T-helper 22 cell (primary cell): Measurements from ENCODE around the gene PIF1.

Experiments used
- DNase-seq: peaks from one replicate; pipeline ENCODE4 v3.0.0-alpha.2; 2020; ENCODE audit warnings: low read depth

PIF1 gene

DNA sequence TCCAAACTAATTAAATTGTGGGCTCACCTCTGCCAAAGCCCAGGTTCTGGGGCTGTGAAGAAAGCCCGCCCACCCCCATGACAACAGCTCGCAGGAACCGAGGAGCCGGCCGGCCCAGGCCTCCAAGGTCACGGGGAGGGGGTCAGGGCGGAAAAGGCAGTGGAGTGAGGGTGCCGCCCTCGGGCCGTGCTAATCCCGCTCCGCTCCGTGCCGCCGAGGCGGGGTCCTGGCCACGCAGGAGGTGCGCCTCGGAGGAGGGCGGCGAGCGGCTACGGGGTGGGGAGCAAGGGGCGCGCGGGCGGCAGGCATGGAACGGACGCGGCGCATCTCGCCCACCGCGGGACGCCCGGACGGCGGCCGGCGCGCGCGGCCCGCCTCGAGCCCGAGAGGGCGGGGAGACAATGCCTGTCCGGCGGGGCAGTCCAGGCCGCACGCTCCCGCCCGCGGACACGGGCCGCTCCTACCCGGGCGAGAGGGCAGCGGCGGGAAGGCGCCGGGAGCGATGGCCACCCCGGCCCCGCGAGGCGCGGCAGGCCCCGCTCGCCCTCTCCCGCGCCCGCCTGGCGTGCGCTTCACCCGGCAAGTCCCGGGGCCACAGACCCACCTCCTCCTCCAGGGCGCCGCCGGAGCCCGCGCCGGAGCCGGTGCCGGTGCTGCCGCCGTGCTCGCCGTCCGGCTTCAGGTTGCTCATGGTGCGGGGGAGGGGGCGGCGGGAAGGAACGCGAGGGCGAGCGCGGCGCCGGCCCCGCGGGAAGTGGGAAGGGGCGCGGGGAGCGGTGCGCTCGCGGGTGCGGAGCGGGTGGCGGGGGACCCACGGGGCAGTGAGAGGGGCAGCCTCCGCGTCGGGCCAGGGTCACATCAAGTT is 50.6 kb downstream of the PIF1 start:
- DNase-seq = no peak

DNA sequence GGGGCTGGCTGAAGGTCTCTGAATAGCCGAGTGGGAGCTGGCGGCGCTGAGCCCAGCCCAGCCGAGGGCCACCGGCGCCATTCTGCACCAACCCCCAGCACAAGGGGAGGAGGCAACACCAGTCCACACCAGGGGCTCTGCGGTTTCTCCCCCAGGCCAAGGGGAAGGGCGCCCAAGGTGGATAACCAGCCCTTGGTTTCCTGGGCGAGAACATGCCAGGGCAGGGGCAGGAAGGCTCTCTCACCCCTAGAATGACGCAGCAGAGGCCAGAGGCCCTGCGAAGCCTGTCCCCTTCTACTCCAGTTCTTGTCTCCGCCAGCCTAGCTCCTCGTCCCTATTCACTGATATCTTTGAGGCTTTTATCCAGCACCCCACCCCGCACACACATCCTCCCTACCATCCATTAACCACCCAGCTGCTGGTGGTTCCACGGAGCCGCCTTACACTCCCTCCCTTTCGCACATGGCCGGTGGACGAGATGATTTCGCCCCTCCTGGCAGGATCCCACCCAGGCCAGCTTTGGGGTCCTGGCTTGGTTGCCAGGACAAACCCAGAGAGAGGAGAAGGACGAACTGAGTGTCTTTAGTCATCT is 51.3 kb downstream of the PIF1 start:
- DNase-seq = no peak

DNA sequence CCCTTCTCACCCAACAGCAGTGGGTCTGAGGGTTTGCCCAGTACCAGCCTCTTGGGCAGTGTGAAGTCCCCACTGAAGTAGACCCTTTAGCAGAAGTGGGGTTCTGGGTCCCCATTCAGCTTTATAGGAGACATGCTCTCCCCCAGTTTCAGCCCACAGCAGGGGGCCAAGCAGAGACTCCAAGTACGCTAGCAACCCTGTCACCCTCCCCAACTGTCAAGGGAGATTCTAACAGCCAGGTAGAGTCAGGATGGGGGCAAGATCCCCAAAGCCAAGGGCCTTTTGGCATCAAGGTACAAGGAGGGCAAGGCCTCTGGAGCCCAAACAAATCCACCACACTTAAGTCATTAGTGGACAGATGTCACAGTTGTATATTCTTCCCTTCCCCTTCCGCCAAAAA is 51.8 kb downstream of the PIF1 start:
- DNase-seq = no peak

DNA sequence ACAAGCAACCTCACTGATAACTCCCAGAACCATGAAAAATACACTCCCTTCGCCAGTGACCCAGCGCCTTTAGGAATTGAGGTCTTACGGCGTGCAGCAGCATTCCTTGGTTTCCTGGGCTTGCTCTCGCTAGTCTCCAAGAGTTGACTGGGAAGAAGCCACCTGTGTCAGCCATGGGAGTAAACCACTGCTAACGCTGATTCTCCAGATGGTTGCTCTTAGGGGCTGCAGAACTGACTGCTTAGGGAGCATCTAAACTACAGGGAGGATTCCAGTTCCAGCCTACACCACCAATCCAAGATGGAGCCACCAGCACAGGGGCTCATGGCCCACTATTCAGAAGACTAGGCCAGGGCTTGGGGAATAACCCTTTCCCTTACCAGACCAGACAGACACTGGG is 52.5 kb downstream of the PIF1 start:
- DNase-seq = no peak

DNA sequence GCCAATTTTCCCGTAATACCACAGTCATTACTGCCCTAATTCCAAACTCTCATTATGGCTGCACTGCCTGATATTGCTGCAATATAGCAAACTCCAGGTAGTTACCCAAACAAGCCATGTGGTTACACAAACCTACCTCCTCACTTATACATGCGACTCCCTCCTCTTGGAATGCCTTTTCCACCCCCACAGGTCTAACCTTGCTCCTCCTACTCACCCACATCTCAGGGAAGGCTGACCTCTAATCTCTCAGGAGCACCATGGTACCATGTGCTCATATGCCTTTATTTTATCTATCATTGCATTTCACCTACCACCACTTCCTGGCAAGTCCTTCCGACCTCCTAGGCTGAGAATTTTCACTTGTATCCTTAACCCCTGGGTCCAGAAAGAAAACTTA is 53.0 kb downstream of the PIF1 start:
- no peak for DNase-seq

DNA sequence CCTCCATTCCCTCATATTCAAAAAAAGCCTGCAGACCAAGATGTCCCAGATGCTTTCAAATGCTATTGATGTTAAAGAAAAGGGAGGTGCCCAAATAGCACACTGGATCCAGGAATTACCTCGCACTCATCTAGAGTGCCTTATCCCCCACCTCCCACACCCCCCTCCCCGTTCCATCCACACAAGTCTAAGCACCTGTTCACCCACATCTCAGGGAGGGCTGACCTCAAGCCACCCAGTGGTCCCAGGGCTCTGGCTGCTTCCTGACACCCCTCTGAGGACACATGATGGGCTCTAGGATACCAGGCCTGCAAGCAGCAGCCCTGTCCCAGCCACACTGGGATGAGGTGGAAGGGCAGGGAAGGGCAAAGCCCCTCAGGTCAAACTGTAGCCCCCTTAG is 54.8 kb downstream of the PIF1 start:
- DNase-seq = no peak

DNA sequence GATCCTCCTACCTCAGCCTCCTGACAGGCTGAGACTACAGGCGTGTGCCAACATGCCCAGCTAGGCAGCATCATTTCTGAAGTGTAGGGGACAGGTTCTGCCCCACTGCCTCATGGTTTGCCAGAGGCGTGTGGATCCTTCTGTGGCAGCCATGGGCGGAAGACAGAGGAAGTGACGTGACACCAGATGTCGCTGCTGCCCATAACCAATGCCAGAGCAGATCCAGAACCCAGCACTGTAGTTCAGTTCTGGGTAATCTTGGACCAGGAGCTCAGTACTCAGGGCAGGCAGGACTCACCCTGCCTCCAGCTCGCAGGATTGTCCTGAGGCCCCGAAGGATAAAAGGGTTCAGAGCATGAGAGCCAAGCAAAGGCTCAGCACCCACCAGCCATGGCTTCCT is 58.2 kb downstream of the PIF1 start:
- DNase-seq = no peak

DNA sequence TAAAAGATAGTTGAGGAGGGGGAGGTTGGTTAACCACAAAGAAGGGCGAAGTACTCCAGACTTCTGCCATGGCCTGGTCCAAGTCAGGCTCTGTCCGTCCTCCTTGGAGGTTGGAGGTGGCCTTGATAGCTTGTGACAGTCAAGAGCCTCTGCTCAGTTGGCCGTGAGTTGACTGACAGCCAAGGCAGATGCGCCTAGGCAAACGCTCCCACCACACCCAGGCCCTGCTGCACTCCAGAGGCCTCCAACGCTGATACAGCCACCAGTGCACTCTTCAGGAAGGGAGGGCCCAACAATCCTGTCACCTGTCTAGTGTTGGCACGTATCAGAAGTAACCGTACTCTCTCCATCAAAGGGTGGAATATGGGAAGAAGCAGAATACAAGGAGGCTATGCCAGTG is 59.4 kb downstream of the PIF1 start:
- DNase-seq = no peak
